C4-2B (cell line): Measurements from ENCODE around the gene SYT4.

Experiments used
- H3K27ac ChIP-seq: fragments of 450-650 bp; 2 replicates; pipeline ENCODE4 v1.5.1; 2017
- ZFX ChIP-seq: fragments of 450-650 bp; IDR thresholded peaks from 2 replicates; pipeline ENCODE4 v1.6.1; 2017
- TF ChIP-seq, protein P1 (sequence below): fragments of 450-650 bp; conservative IDR thresholded peaks from 2 replicates; pipeline ENCODE4 v1.5.1; 2017; ENCODE audit warnings: mild to moderate bottlenecking

Gene SYT4

DNA sequence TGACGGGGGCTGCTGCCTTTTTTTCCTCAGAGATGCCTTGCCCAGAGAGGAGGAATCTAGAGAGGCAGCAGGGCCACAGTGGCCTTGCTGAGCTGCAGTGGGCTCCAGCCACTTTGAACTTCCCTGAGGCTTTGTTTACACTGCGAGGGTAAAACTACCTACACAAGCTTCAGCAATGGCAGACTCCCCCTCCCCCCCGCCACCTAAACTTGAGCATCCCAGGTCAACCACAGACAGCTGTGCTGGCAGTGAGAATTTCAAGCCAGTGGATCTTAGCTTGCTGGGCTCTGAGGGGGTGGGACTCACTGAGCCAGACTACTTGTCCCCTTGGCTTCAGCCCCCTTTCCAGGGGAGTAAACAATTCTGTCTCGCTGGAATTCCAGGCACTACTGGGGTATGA is 11.8 kb downstream of the SYT4 start:
- TF ChIP-seq, protein P1, sequence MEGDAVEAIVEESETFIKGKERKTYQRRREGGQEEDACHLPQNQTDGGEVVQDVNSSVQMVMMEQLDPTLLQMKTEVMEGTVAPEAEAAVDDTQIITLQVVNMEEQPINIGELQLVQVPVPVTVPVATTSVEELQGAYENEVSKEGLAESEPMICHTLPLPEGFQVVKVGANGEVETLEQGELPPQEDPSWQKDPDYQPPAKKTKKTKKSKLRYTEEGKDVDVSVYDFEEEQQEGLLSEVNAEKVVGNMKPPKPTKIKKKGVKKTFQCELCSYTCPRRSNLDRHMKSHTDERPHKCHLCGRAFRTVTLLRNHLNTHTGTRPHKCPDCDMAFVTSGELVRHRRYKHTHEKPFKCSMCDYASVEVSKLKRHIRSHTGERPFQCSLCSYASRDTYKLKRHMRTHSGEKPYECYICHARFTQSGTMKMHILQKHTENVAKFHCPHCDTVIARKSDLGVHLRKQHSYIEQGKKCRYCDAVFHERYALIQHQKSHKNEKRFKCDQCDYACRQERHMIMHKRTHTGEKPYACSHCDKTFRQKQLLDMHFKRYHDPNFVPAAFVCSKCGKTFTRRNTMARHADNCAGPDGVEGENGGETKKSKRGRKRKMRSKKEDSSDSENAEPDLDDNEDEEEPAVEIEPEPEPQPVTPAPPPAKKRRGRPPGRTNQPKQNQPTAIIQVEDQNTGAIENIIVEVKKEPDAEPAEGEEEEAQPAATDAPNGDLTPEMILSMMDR, result no peak
- TF ChIP-seq ZFX, result no peak
- no peak overlapping the region for H3K27ac ChIP-seq

GRCh38 chr18:43248610-43249249 is 28.6 kb downstream of the SYT4 start:
- H3K27ac ChIP-seq, result no peak overlapping the region
- TF ChIP-seq, protein P1, result no peak
- TF ChIP-seq ZFX, result no peak

DNA sequence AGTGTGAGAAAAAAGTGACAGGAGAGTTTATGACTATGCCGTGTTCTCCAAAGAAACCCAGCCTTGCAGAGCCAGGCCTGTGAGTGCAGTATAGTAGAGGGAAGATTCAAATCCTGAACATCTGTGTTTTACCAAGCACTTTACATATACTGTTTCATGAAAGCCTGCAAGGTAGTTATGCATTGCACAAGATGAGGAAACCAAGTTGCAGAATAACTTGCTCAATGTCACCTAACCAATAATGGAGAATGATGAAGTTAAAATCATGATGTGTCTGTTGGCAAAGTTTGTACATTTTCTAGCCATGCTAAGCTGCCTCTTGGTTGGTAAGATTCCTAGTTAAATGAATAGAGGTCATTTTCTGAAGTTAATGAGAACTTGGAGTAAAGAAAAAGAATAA is 29.3 kb downstream of the SYT4 start:
- H3K27ac ChIP-seq, result no peak overlapping the region
- TF ChIP-seq, protein P1, result no peak
- TF ChIP-seq ZFX, result no peak

DNA sequence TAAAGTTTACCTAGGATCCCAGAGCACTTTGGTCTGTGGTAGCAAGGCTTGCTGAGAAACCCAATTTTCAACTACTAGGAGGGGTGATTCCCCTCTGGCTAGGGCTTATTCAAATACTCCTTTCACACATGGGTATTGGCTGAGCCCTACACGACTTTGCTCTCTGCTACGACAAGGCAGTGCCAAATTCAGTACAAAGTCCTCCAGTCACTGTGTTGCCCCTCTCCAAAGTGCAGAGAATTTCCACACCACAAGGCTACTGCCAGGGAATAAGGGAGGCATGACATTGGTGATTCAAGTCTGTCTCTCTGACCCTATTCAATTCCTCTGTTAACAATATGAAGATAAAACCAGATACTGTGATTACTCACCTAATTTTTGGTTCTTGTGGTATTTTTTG is 38.9 kb downstream of the SYT4 start:
- H3K27ac ChIP-seq, result no peak overlapping the region
- no peak for TF ChIP-seq ZFX
- TF ChIP-seq, protein P1, result no peak

DNA sequence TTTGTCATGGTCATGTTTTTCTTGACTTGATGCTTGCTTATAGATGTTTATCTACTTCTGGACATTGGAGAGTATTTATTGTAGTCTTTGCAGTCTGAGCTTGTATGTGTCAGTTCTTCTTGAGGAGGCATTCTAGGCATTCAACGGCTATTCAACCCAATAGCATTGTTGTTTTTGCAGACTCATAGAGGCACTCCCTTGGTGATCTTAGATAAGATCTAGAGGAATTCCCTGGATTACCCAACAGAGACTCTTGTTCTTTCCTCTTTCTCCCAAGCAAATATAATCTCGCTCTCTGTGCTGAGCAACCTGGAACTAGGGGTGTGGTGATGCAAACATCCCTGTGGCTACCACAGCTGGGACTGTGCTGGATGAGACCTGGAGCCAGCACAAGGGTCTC is 40.4 kb downstream of the SYT4 start:
- TF ChIP-seq, protein P1, result no peak
- TF ChIP-seq ZFX, result no peak
- H3K27ac ChIP-seq, result no peak overlapping the region

DNA sequence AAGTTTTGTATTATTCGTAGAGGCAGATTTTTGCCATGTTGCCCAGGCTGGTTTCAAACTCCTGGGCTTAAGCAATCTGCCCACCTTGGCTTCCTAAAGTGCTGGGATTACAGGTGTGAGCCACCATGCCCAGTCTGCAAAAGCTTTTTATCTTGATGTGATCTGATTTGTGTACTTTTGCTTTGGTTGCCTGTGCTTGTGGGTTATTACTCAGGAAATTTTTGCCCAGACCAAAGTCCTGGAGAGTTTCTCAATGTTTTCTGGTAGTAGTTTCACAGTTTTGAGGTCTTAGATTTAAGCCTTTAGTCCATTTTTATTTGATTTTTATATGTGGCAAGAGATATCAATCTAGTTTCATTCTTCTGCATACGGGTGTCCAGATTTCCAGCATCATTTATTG is 42.4 kb downstream of the SYT4 start:
- no peak for TF ChIP-seq ZFX
- TF ChIP-seq, protein P1, result no peak
- no peak overlapping the region for H3K27ac ChIP-seq

DNA sequence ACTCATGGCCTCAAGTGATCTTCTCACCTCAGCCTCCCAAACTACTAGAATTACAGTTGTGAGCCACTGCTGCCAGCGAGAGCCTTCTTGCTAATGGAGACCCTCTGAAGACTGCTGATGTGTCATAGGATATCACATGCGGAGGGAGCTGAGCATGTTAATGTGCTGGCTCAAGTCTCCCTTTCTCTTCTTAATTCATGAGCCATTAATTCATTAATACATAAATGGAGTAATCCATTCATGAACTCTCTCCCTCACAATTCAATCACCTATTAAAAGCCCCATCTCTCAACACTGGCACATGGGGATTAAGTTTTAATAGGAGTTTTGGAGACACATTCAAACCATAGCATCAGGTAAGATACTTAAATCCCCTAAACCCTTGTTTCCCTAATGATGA is 54.8 kb downstream of the SYT4 start:
- H3K27ac ChIP-seq, result no peak overlapping the region
- TF ChIP-seq ZFX, result no peak
- TF ChIP-seq, protein P1, result no peak
